OCI-LY3 (cell line): ENCODE data around the gene ARID5A.

Experiments
- H2AFZ ChIP-seq: fragments of 200-600, 300-600 bp; shearing (Covaris generic); 2 replicates; pipeline ENCODE4 v1.6.0; 2014; ENCODE audit warnings: antibody characterized with exemption, low read depth, low read length
- H3K27ac ChIP-seq: fragments of 200-600, 300-600 bp; sonication (generic); 2 replicates; pipeline ENCODE4 v1.5.1; 2014; ENCODE audit warnings: mild to moderate bottlenecking, low read length, moderate library complexity, mixed read lengths
- H3K27me3 ChIP-seq: fragments of 200-600, 300-600 bp; sonication (generic); 2 replicates; pipeline ENCODE4 v1.6.1; 2014; ENCODE audit warnings: low read depth, low read length, mixed read lengths
- H3K36me3 ChIP-seq: fragments of 200-600, 300-600 bp; sonication (generic); replicated peaks from 2 replicates; pipeline ENCODE3; 2014; ENCODE audit warnings: low read depth, low read length, mixed read lengths
- H3K4me1 ChIP-seq: fragments of 300-600, 200-600 bp; sonication (generic); 2 replicates; pipeline ENCODE4 v1.6.1; 2014; ENCODE audit warnings: low read length, mixed read lengths
- H3K4me2 ChIP-seq: fragments of 200-600, 300-600 bp; sonication (generic); 2 replicates; pipeline ENCODE4 v1.6.1; 2014; ENCODE audit warnings: low read length, mixed read lengths
- H3K4me3 ChIP-seq: fragments of 300-600, 200-600 bp; sonication (generic); 2 replicates; pipeline ENCODE4 v1.5.1; 2014; ENCODE audit warnings: antibody characterized with exemption, mild to moderate bottlenecking, low read length, moderate library complexity
- H3K79me2 ChIP-seq: fragments of 300-600, 200-600 bp; shearing (Covaris generic); 2 replicates; pipeline ENCODE4 v1.6.1; 2014; ENCODE audit warnings: mild to moderate bottlenecking, low read length, mixed read lengths
- H3K9ac ChIP-seq: fragments of 300-600, 200-600 bp; shearing (Covaris generic); 2 replicates; pipeline ENCODE4 v1.6.0; 2014; ENCODE audit warnings: mild to moderate bottlenecking, low read length, moderate library complexity
- H3K9me3 ChIP-seq: fragments of 200-600, 300-600 bp; shearing (Covaris generic); 2 replicates; pipeline ENCODE4 v1.6.1; 2014; ENCODE audit warnings: low read length, mixed read lengths; ENCODE audit not compliant: insufficient read depth
- H4K20me1 ChIP-seq: fragments of 200-600, 300-600 bp; sonication (generic); 2 replicates; pipeline ENCODE4 v1.6.1; 2016; ENCODE audit warnings: low read length, mixed read lengths; ENCODE audit not compliant: insufficient read depth
- EZH2phosphoT487 ChIP-seq: fragments of 200-600 bp; shearing (Covaris generic); IDR thresholded peaks from 2 replicates; pipeline ENCODE4 v1.6.1; 2018; ENCODE audit warnings: antibody characterized with exemption, mixed run types, low read depth
- TF ChIP-seq, protein P1 (sequence below): fragments of 200-600, 300-600 bp; sonication (generic); IDR thresholded peaks from 2 replicates; pipeline ENCODE4 v1.5.1; 2014; ENCODE audit warnings: antibody characterized with exemption, low read length, low read depth

The ARID5A gene

DNA sequence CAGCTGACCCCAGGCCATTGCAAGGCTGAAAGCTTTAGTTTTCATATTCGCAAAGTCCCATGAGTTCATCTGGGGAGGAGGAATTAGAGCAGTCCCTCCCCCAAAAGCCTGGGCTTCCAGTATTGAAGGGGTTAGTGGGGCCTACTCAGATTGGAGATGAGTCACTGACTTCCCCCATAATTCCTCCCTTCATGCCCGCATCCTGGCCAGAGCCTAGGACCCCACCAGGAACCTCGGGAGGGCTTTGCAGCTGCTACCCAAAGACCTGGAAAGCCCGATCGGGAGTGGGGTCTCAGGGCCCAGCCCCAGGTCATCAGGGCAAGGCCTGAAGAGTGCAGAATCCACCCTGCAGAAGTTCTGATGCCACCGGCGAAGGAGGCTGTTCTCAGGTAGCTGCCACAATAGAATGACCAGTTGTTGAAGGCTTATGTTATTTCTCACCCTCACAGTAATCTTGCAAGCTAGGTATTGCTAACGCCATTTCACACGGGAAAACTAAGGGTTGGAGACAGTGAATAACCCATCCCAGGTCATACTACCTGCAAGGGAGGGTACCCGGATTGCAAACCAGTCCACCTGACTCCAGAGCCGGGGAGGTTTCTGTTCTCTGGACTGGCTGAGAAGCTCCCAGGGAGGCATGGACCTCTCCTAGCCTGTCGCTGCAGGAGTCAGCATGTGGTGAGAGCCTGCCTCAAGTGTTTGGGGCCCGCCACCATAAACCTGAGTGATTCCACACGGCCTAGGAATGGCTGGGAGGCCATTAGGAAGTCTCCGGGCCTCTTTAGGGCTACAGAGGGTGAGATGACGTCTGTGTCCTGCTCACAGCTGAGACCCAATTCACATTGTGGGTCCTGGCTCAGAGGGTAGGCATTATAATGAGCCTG lies 5.8 kb upstream of the ARID5A start:
- TF ChIP-seq, protein P1, sequence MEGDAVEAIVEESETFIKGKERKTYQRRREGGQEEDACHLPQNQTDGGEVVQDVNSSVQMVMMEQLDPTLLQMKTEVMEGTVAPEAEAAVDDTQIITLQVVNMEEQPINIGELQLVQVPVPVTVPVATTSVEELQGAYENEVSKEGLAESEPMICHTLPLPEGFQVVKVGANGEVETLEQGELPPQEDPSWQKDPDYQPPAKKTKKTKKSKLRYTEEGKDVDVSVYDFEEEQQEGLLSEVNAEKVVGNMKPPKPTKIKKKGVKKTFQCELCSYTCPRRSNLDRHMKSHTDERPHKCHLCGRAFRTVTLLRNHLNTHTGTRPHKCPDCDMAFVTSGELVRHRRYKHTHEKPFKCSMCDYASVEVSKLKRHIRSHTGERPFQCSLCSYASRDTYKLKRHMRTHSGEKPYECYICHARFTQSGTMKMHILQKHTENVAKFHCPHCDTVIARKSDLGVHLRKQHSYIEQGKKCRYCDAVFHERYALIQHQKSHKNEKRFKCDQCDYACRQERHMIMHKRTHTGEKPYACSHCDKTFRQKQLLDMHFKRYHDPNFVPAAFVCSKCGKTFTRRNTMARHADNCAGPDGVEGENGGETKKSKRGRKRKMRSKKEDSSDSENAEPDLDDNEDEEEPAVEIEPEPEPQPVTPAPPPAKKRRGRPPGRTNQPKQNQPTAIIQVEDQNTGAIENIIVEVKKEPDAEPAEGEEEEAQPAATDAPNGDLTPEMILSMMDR = no peak
- no peak for TF ChIP-seq EZH2phosphoT487
- Histone ChIP-seq H3K27me3 (peaks cover 74% of the 10 kb centered on the region), H3K4me3 (no peak overlapping the region), H2AFZ (no peak overlapping the region), H3K79me2 (no peaks in the 10 kb centered on the region), H3K9me3 (no peaks in the 10 kb centered on the region), H3K4me2 (peak overlapping the region; percentile 87; the same call in 1 of the 2 replicates), H3K27ac (no peak overlapping the region), H4K20me1 (no peaks in the 10 kb centered on the region), H3K9ac (no peak overlapping the region), H3K4me1 (peaks cover 76% of the 10 kb centered on the region), H3K36me3 (no peaks in the 10 kb centered on the region)

DNA sequence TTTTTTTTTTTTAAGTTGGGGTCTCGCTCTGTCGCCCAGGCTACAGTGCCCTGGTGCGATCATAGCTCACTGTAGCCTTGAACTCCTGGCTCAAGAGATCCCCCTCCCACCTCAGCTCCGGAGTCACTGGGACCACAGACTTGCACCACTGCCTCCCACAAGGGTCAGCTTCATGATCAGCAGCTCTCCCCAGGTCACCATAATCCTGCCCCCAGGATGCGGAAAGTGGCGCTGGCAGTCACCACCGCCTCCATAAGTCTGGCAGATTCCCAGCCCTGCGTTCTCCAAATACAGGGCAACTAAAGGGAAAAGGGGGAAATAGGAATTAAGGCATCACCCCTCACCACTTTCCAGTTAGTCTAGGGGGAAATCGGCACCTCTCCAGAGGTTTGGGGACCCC lies 5.2 kb upstream of the ARID5A start:
- Histone ChIP-seq H3K9me3 (no peaks in the 10 kb centered on the region), H2AFZ (no peak overlapping the region), H3K27me3 (peaks cover 67% of the 10 kb centered on the region), H3K36me3 (no peaks in the 10 kb centered on the region), H4K20me1 (no peaks in the 10 kb centered on the region), H3K4me3 (peak overlapping the region; percentile 69), H3K27ac (no peak overlapping the region), H3K79me2 (no peaks in the 10 kb centered on the region), H3K9ac (no peak overlapping the region; the same call in 1 of the 2 replicates), H3K4me1 (peaks cover 76% of the 10 kb centered on the region), H3K4me2 (peak overlapping the region; percentile 87)
- no peak for TF ChIP-seq EZH2phosphoT487
- TF ChIP-seq, protein P1 = no peak

DNA sequence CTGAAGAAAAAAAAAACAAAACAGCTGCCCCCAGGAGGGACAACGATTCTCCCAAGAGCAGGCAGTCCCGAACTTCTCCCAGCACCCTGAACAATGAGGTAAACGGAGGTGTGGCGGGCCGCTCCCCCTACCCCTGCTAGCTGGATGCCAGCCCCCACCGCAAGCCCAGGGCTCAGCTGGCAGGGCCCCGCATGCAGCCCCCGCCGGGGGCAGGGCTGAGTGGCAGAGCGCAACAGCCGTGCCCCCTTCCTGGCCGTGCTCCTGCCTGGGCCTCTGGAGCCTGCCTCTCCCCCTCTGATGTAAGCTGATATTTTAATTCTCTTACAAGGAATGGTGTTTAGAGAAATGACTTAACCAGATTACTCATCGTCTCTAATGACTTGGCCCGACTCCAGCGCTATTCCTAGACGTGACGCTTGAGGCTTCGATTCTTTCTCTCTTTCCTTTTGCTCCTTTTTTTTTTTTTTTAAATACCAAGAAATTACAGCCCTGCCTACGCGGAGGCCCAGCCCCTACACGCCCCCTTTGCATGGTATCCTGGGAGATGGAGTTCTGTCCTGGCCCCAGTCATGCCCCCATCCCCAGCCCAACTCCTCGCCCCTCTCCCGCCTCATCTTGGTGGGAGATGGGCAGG lies 4.6 kb upstream of the ARID5A start:
- Histone ChIP-seq H4K20me1 (no peaks in the 10 kb centered on the region), H2AFZ (no peak overlapping the region), H3K9ac (peak overlapping the region; percentile 12; the same call in 1 of the 2 replicates), H3K4me2 (peak overlapping the region; percentile 87), H3K27me3 (peaks cover 62% of the 10 kb centered on the region), H3K9me3 (no peaks in the 10 kb centered on the region), H3K4me3 (peak overlapping the region; percentile 69), H3K36me3 (no peaks in the 10 kb centered on the region), H3K79me2 (no peaks in the 10 kb centered on the region; the same call in 1 of the 2 replicates), H3K27ac (no peak overlapping the region), H3K4me1 (peaks cover 70% of the 10 kb centered on the region)
- TF ChIP-seq, protein P1 = no peak
- TF ChIP-seq EZH2phosphoT487 = no peak

DNA sequence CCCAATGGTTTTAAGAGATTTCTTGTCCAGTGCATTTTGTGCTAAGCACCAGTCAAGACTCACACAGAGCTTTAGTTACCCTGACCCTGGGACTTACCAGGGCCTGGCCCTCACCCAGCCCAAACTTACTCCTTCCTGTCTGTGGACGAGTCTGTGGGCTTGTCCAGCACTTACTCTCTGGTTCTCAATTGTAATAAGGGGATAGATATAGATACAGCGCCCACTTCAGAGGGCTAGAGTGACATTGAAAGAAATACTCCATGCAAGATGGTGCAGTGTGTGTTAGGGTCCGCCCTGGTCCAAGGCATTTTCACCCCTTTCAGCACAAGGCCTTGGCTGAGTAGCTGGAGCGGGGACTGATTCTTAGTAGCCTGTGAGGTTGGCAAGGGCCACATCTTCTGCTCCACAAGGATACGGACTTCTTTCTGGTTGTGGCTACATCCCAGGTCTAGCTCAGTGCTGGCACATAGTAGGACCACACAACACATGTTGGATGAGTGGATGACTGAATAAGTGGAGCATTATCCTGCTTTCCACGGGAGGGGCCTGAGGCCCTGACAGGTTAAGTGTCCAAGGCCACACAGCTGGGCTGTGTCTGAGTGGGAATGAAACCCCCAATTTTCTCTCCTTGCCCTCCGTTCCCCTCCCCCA lies 3.8 kb upstream of the ARID5A start:
- H3K4me1 ChIP-seq = peaks cover 71% of the 10 kb centered on the region
- peaks cover 6% of the 10 kb centered on the region for H3K79me2 ChIP-seq
- H3K9ac ChIP-seq = no peak overlapping the region
- H3K27me3 ChIP-seq = peaks cover 64% of the 10 kb centered on the region
- no peak overlapping the region for H3K4me3 ChIP-seq
- no peaks in the 10 kb centered on the region for H3K36me3 ChIP-seq
- H3K27ac ChIP-seq = no peak overlapping the region
- no peaks in the 10 kb centered on the region for H3K9me3 ChIP-seq
- H4K20me1 ChIP-seq = peaks cover 4% of the 10 kb centered on the region
- TF ChIP-seq, protein P1 = no peak
- no peak for TF ChIP-seq EZH2phosphoT487
- peak overlapping the region; percentile 87; the same call in 1 of the 2 replicates for H3K4me2 ChIP-seq
- no peak overlapping the region for H2AFZ ChIP-seq
